ENCODE measurements around the gene OSBPL1A. TPM values are rescaled to one million over a fixed set of nuclear protein-coding genes. Genes with fewer than 3 reads are reported as not detected.
"Not testable (repeated sequence)": the region's sequence is repeated elsewhere in the genome, so short reads cannot be mapped to it uniquely, and the experiment has no call there.

Gene OSBPL1A
- total and polyA plus RNA-seq, 2 donors from 2014 or later, result 27.0 to 40.3 TPM

- Histone ChIP-seq H3K27me3 (ENCODE audit: control insufficient read depth, insufficient read depth, low read length) (no peaks in the 10 kb centered on the region), H3K4me3 (ENCODE audit: low read length in 3 of 3) (no peak overlapping the region), H3K27ac (ENCODE audit: low read depth in 2 of 2, low read length in 2 of 2) (no peak overlapping the region), H3K9ac (ENCODE audit: low read length in 3 of 3) (no peak overlapping the region), H3K4me1 (ENCODE audit: control insufficient read depth in 2 of 3, insufficient read depth in 2 of 3, low read depth in 1 of 3, low read length in 3 of 3) (no peaks in the 10 kb centered on the region), H3K36me3 (ENCODE audit: control insufficient read depth in 2 of 3, insufficient read depth in 3 of 3, low read length in 3 of 3) (no peaks in the 10 kb centered on the region), H3K9me3 (ENCODE audit: control insufficient read depth in 2 of 3, insufficient read depth in 1 of 3, low read length in 3 of 3) (no peaks in the 10 kb centered on the region)
- no peak for FAIRE-seq
- no peak for TF ChIP-seq CTCF (IDR thresholded peaks at IDR 0.05; ENCODE audit: borderline replicate concordance, extremely low read depth, insufficient read depth)
- no peak for DNase-seq
- intact Hi-C loops (cut with DNase I), result no loop called here
These were observed 19.0 kb downstream of the OSBPL1A start for GRCh38 chr18:24378598-24378997.

- H3K27me3 ChIP-seq (ENCODE audit: control insufficient read depth, insufficient read depth, low read length); DNase-seq; H3K4me1 ChIP-seq (ENCODE audit: control insufficient read depth in 2 of 3, insufficient read depth in 2 of 3, low read depth in 1 of 3, low read length in 3 of 3); H3K27ac ChIP-seq (ENCODE audit: low read depth in 2 of 2, low read length in 2 of 2); H3K4me3 ChIP-seq (ENCODE audit: low read length in 3 of 3); intact Hi-C loops (cut with DNase I); H3K36me3 ChIP-seq (ENCODE audit: control insufficient read depth in 2 of 3, insufficient read depth in 3 of 3, low read length in 3 of 3); FAIRE-seq; H3K9ac ChIP-seq (ENCODE audit: low read length in 3 of 3); H3K9me3 ChIP-seq (ENCODE audit: control insufficient read depth in 2 of 3, insufficient read depth in 1 of 3, low read length in 3 of 3): not testable (repeated sequence)
These were observed 21.1 kb downstream of the OSBPL1A start for GRCh38 chr18:24376531-24376930.

GRCh38 chr18:24373328-24373727 lies 24.3 kb downstream of the OSBPL1A start:
- DNase-seq, result no peak
- Histone ChIP-seq H3K9ac (ENCODE audit: low read length in 3 of 3) (no peak overlapping the region), H3K27me3 (ENCODE audit: control insufficient read depth, insufficient read depth, low read length) (no peaks in the 10 kb centered on the region), H3K9me3 (ENCODE audit: control insufficient read depth in 2 of 3, insufficient read depth in 1 of 3, low read length in 3 of 3) (no peaks in the 10 kb centered on the region), H3K4me1 (ENCODE audit: control insufficient read depth in 2 of 3, insufficient read depth in 2 of 3, low read depth in 1 of 3, low read length in 3 of 3) (no peaks in the 10 kb centered on the region), H3K36me3 (ENCODE audit: control insufficient read depth in 2 of 3, insufficient read depth in 3 of 3, low read length in 3 of 3) (no peaks in the 10 kb centered on the region), H3K27ac (ENCODE audit: low read depth in 2 of 2, low read length in 2 of 2) (no peak overlapping the region), H3K4me3 (ENCODE audit: low read length in 3 of 3) (no peak overlapping the region)
- intact Hi-C loops (cut with DNase I), result no loop called here
- no peak for TF ChIP-seq CTCF (IDR thresholded peaks at IDR 0.05; ENCODE audit: borderline replicate concordance, extremely low read depth, insufficient read depth)
- FAIRE-seq, result no peak

GRCh38 chr18:24372279-24372872 lies 25.2 kb downstream of the OSBPL1A start:
- Histone ChIP-seq H3K9ac (ENCODE audit: low read length in 3 of 3) (no peak overlapping the region), H3K4me3 (ENCODE audit: low read length in 3 of 3) (no peak overlapping the region), H3K4me1 (ENCODE audit: control insufficient read depth in 2 of 3, insufficient read depth in 2 of 3, low read depth in 1 of 3, low read length in 3 of 3) (no peaks in the 10 kb centered on the region), H3K9me3 (ENCODE audit: control insufficient read depth in 2 of 3, insufficient read depth in 1 of 3, low read length in 3 of 3) (no peaks in the 10 kb centered on the region), H3K36me3 (ENCODE audit: control insufficient read depth in 2 of 3, insufficient read depth in 3 of 3, low read length in 3 of 3) (no peaks in the 10 kb centered on the region), H3K27ac (ENCODE audit: low read depth in 2 of 2, low read length in 2 of 2) (no peak overlapping the region), H3K27me3 (ENCODE audit: control insufficient read depth, insufficient read depth, low read length) (no peaks in the 10 kb centered on the region)
- no peak for FAIRE-seq
- DNase-seq, result no peak
- no peak for TF ChIP-seq CTCF (IDR thresholded peaks at IDR 0.05; ENCODE audit: borderline replicate concordance, extremely low read depth, insufficient read depth)
- intact Hi-C loops (cut with DNase I), result no loop called here

Measured in kidney (tissue), 14 donors.